HL-60 (cell line): ENCODE data around the gene TMEM141.

Source experiments
- CTCF ChIP-seq: IDR thresholded peaks from one replicate; pipeline ENCODE4 v1.5.1; 2011; ENCODE audit warnings: low read length, control low read depth, inconsistent platforms; ENCODE audit not compliant: insufficient read depth
- POLR2AphosphoS5 ChIP-seq: IDR thresholded peaks from 2 replicates; pipeline ENCODE4 v1.6.1; 2012; ENCODE audit warnings: low read depth
- REST ChIP-seq: IDR thresholded peaks from 2 replicates; pipeline ENCODE4 v1.6.1; 2012; ENCODE audit warnings: low read depth; ENCODE audit not compliant: insufficient replicate concordance

GRCh38 chr9:136824496-136825225, 33.5 kb downstream of the TMEM141 start:
- no peak for TF ChIP-seq CTCF
- TF ChIP-seq POLR2AphosphoS5: no peak
- TF ChIP-seq REST: no peak
